PC-9 (cell line): ENCODE data around the gene LARGE2.

Experiments used
- EZH2 ChIP-seq: fragments of 200-600 bp; sonication (generic); IDR thresholded peaks from 2 replicates; pipeline ENCODE4 v1.8.0; 2017; ENCODE audit warnings: antibody characterized with exemption, low read depth
- TF ChIP-seq, protein P1 (sequence below): fragments of 200-600 bp; sonication (generic); conservative IDR thresholded peaks from 2 replicates; pipeline ENCODE4 v1.6.1; 2017; ENCODE audit warnings: mixed run types, antibody characterized with exemption, mild to moderate bottlenecking, moderate library complexity

DNA sequence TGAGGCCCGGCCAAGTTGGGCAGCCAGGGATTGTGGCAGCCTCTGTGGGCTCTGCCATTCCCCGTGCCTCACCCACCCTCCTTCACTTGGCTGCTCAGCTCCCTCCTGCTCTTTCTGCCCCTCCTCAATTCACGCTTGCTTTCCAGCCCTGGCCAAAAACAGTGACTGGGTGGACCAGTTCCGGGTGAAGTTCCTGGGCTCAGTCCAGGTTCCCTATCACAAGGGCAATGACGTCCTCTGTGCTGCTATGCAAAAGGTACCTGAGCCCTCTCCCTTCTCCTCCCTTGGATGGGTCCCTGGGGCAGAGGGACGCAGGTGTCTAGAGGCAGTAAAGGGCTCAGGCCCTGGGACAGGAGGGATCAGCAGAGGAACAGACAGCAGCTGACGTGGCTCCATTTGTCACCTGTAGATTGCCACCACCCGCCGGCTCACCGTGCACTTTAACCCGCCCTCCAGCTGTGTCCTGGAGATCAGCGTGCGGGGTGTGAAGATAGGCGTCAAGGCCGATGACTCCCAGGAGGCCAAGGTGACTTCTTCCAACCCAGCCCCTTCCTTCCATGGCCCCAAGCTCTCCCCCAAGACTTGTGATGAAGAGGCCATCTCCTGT is 18.0 kb upstream of the LARGE2 start:
- TF ChIP-seq, protein P1, sequence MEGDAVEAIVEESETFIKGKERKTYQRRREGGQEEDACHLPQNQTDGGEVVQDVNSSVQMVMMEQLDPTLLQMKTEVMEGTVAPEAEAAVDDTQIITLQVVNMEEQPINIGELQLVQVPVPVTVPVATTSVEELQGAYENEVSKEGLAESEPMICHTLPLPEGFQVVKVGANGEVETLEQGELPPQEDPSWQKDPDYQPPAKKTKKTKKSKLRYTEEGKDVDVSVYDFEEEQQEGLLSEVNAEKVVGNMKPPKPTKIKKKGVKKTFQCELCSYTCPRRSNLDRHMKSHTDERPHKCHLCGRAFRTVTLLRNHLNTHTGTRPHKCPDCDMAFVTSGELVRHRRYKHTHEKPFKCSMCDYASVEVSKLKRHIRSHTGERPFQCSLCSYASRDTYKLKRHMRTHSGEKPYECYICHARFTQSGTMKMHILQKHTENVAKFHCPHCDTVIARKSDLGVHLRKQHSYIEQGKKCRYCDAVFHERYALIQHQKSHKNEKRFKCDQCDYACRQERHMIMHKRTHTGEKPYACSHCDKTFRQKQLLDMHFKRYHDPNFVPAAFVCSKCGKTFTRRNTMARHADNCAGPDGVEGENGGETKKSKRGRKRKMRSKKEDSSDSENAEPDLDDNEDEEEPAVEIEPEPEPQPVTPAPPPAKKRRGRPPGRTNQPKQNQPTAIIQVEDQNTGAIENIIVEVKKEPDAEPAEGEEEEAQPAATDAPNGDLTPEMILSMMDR, result no peak
- TF ChIP-seq EZH2, result no peak
